NCI-H1694 (cell line): ENCODE measurements around the gene ZXDC.
A peak's percentile ranks its signal among the peaks of the same experiment; 100 is the strongest.

Experiments
- DNase-seq: peaks from one replicate; lab custom pipeline; 2025; lab: John Stamatoyannopoulos, UW

The ZXDC gene

DNA sequence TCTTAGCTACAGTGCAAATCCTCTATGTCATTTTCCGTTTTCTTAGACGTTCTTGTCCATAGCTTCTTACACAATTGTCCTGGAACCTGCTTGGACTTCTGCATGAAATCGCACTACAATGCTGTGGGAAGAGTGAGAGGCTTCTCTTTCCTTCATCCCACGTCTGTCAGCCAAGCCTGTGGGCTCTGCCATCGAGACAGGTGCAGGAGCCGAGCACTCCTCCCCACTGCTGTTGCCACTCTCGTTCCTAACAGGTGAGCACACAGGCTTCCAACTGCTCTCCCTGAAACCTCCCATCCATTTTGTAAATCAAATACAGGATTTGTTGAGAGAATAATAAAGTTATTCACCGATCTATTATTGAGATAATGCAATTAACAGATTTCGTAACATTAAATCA lies 23.5 kb downstream of the ZXDC start:
- no peak for DNase-seq

DNA sequence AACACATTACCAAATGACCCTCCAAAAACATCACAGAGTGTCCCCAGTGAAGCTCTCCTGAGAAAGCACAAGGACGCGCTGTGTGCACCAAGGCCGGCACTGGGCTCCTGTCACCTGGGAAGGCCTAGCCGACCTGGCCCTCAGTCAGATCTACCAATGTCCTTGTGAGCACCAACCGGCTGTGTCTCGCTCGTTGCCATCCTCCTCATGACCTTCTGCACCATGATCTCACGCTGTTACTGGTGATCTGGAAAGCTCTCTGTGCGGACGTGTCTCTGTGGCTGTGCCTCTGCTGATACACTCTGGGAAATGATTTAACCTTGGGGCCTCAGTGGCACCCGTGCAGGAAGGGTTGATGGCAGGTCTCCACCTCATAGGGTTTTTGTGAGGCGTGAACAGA lies 24.2 kb downstream of the ZXDC start:
- no peak for DNase-seq

DNA sequence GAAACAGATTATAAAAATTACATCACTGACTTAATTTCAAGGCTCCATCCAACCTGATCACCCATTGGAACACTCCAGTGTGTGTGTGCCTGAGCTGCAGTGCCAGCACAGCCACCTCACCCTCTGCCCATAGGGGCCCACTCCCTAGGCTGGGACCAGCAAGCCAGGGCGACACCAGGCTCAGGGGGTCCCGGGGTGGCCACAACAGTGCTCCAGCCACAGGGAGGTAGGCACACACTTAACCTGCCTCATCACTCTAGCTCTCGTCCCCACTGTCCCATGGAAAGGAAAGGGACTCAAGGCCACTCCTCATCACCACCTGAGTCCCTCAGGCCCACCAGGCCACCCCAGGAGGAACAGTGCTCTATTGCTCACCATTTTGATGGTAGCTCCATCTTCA lies 24.9 kb downstream of the ZXDC start:
- no peak for DNase-seq

DNA sequence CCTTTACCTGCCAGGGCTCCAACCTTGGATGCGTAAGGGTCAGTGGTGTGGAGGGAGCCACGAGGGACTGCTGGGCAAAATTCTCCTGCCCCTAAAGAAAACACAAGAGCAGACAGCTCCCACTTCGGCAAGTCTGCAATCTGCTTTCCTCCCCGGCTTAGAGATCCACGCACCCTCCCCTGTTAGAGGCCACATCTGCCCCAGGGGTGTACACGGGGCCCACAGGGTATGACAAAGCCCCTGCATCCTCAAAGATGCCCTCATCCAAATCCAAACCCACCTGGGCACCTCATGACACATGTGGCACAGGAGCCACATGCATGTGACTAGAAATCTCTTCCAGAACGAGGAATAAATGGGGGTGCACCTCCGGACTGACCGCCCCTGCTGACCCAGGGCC lies 25.5 kb downstream of the ZXDC start:
- no peak for DNase-seq

DNA sequence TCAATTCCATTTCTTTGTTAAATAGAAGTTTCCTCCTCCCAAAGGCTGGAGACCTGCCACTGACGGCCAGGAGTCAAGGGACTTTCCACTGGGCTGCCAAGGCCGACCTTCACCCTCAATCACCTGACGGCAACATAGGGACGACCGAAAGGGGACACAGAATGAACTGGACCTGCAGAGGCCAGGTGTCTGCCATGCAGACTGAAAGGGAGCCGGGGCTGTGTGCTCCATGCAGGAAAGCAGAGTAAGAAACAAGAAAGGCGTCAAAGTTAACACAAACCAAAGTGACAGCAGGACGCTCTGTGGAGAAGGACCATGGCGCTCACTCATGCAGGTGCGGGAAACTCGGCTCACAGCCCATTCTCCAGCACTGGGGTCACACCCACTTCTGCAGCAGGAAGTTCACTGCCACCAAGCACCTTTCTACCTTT lies 26.1 kb downstream of the ZXDC start:
- no peak for DNase-seq

DNA sequence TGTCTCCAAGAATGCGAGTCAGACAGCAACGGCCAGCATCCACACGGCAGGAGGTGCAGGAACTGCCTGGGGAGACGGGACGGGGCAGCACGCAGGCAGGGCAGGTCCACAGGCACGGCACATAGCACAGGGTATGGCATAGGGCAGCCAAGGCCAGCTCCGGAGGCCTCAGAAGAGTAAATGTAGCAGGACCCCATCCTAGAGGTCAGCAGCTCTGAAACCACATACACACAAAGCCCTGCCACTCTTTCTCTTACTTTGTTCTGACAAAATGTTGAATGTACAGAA lies 26.9 kb downstream of the ZXDC start:
- no peak for DNase-seq

DNA sequence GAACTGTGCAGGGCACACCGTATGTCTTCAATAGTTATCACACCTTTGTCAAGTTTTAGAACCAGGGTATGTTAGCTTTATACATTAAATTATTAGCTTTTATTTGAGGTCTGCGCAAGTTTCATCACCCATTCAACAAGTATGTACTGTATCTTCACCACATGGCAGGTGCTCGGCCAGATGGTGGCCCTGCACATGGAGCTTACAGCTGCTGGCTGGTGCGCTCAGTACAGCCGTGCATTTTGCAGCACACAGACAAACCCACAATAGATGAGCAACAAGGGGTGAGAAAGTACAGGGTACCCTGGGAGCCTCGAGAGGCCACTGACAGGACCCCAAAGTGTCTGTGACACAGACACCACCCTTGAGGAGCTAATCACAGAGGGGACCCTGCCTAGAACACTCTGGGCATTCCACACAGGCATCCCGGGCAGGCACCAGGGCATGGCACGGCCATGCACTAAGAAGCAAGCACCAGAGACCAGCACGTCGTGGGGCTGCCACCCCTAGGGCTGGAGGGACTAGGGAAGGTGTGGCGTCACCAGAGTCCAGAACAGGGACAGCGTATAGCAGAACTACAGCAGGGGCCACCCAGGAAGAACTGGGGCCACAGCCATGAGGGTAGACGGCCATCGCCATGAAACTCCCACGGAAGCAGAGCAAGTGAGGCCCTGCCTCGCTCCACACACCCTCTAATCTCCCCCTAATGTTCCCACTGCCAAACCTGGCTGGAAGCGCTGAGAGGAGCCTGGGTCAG lies 27.4 kb downstream of the ZXDC start:
- peak; percentile 78 for DNase-seq

DNA sequence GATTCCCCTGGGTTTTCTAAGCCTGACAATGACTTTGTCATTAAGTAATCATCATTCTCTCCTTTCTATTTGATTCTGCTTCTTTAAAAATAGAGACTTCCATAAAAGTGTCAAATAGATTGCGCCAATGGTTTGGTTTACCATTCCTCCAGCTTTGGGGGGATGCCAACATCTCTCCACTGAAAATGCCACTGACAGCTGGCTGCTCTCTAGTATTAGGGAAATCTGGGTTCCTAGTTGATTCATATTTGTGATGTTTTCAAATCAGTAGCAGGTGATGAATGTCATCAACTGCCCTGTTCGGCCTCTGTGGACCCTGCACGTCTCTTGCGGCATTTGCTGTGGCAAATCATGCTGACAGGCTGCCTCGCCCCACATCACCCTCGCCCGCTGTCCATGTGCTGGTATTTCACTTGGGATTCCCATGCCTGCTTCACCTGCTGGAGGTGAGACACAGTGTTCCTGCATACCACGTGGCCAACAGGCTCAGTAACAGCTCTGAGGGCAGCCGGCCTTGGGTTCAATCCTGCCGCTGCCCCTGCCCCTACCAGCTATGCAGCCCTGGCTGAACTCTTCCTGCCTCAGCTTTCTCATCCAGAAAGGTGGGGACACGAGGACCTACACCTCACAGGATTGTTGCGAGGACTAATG lies 28.1 kb downstream of the ZXDC start:
- peak; percentile 75 for DNase-seq

DNA sequence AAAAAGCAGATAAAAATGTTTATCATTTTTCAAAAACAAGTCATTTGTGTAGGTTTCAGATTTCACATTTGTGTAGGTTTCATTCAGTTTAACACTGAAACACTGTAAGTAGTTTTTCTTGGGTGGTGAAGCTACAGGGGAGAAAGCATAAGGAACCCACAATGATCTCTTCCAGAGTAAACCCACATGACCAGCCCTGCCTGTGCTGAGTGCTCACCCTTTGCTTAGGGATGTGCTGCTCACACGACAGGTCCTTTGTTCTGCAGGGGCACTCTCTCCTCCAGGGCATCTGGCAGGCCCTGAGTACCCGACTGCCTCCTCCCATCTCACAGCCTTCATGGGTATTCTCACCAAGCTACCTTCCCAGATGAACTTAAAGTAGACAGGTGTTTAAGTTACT lies 28.9 kb downstream of the ZXDC start:
- no peak for DNase-seq

DNA sequence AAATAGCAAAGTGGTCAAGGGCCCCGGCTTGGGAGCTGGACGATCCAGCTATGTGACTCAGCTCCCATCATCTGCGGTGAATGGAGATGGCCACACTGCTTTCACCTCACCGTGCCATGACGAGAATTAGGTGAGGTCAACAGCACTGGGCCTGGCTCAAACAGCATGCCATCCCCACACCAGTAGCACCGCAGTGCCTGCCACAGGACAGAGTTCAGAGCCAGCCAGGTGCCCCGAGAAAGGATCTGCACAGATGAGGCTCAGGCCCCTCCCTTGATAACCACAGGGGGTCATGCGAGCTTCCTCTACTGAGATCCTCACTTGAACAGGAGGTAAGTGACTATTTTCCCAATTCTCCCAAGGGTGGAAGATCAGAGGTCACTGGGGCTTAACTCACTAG lies 29.4 kb downstream of the ZXDC start:
- DNase-seq, result no peak

DNA sequence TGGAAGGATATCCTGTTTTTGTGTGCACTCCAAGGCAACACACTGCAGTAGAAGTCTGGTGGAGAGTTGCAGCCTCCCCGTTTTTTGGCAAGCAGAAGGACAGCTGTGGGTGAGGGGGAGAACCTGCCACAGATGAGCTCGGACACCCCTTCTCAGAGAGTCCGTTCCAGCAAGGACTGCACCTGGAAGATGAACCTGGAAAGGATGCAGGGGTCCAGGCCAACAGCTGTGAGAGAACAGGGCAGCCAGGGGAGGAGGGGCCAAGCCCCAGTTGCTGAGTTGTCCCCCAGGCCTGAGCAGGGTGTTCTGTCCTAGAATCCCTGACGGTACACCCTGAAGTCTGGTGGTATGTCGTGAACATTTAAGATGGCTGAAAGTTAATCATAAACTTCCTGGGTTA lies 30.2 kb downstream of the ZXDC start:
- DNase-seq, result no peak

DNA sequence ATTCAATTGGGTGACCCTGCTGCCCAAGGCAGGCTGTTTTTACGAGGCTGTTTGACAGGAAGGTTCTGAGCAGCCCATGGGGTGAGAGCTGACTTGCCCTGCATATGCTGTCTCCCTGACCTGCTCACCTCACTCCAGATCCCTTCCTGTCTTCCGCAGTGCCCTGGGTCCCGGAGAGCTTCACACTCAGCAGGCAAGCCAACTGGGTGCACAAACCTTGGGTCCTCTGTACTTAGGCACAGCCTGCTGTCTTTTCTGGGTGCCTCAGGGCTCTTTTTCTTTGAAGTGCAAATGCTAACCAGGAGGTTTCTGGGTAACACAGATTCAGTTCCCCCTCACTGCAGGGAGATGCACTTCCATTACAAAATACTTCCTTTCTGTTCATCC lies 32.8 kb downstream of the ZXDC start:
- no peak for DNase-seq

DNA sequence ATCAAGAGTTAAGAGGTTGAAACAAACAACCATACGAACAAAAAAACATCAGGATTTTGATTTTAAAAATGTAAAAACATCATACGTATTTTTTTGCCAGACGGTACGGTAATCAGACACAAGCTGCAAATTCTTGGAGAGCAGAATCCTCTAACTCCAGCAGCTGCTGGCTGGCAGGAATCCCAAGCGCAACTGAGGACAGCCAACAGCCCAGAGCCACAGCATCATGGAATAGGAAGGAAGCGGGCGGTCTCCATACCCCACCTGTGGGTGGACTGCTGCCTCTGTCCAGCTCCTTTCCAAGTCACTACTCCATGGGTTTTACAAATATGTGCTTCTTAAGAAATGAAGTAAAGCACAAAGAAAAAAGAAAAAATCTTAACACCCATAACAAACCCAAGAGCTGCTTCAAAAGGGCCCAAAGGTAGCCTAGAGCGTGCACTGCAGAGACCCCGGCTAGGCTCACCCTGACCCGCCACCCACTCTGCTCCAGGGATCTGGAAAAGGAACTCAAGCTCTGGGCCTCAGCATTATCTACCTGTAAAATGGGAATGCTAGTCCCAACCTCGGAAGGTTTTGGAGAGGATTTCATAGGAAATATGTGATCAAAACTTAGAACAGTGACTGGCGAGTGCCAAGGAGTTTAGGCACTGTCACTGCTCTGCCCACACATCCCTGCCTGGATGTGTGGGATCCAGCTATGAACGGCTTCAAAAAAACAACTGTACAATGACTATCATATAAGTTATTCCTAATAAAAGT lies 33.4 kb downstream of the ZXDC start:
- DNase-seq, result peak; percentile 59

DNA sequence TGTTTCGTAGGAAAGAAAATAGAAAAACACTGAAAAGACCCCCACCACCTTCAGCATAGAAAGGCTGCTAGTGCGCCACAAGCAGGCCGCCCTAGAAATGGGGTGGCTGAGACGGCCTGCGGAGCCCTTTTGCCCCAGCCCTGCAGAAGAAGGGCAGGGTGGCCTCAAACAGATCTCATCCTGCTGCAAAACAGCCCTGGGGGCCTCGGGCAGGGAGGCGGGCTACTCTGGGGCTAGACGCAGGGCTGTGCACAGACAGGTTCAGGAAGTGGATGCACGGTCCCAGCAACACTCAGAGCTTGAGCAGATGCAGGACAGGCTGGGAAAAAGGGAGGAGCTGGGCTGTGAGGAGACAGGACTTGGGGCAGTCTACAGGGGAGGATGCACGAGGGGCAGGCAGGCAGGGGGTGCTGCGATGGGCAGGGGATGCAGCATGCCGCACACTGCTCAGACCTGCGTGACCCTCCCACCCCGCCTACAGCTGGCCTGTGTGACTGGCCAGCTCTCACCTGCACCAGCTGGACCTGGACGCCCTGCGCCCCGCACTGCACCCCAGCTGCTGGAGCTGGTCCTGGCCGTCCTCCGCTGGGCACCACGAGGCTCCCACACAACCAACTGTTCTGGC lies 34.3 kb downstream of the ZXDC start:
- DNase-seq, result no peak

DNA sequence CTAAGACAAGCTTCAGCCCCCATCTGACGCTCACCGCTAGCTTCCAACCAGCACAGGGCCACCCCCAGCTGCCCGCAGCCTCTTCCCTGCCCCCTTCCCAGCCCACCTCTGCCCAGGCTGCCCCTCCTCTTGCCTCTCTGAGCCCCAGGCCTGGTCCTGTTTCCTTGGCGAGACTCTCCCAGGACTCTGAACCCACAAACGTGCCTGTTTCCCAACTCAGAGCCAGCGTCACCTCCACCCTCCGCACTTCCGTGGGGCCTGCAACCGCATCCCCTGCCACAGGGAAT lies 35.0 kb downstream of the ZXDC start:
- DNase-seq, result no peak

DNA sequence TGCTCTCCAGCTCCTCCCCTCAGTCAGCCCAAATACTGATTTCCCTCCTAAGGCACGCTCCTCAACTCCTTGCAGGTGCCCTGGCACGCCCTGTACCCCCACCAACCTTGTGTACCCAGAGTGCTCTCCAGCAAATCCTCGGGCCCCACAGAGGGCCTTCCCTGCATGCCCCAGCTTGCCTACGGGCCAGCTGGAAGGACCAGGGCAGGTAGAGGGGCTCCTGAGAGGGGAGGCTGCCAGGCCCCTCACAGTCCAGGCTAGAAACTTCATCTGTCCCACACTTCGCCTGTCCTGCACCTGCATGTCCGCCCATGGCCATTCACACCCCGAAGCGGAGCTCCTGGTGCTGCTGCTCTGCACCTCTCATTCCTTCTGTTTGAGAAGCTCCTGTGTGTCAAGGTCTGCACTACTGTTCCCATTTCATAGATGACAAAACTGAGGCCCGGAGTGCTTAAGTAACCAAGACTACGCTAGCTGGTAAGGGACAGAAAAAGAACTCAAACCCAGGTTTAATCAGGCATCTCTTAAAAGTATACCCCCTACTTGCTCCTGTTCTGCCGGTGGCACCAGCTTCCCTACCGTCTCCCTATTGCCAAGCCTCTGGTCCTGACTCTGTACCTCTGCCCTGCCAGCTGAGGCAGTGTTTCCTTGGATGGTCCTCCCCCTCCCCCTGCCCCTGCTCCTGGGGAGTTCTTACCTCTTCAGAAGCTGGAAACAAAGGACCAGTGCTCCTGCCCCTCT lies 35.6 kb downstream of the ZXDC start:
- no peak for DNase-seq

DNA sequence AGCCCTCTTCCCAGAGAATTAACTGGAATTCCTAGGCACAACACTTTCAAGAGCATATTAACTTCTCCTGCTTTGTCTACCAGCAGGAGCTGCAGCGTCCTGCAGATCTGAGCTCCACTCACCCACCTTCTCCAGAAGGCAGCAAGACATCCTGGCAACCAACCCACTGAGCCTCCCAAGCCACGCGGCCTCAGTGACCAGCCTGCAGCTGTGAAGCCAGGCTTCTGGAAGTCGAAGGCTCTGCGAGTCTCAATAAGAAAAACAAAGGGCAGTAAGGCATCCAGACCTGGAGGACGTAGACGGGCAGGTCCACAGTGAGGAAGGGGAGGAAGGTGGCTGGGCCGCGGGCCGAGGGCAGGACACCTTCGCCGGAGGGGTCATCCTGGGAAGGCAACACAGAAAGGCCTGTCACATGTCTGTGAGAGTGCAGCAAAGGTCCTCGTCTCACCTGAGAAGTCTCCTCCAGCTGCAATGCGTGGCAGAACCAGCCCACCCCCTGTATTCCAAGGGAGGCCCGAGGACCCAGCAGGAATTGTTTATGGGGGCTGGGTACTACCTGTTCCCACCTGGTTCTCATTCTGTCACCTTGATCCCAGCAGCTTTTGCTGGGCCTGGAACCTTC lies 36.2 kb downstream of the ZXDC start:
- DNase-seq, result no peak

DNA sequence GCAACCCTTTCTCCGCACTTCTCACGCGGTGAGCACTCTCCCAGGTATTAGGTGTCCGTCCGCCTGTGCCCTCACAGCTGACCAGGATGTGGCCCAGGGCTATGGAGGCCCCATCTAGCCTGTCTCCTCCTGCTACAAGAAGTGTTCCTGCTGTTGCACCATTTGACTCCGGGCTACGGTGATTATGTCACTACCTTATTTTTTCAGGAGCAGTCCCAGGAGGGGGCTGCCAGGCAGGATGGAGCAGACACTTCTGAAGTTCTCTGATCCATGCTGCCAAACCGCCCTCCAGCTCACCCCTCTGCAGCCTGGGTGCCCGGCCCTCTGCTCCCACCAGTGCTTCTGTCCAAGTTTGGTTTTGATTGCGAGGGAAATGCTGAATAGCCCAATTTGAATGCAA lies 36.9 kb downstream of the ZXDC start:
- no peak for DNase-seq

DNA sequence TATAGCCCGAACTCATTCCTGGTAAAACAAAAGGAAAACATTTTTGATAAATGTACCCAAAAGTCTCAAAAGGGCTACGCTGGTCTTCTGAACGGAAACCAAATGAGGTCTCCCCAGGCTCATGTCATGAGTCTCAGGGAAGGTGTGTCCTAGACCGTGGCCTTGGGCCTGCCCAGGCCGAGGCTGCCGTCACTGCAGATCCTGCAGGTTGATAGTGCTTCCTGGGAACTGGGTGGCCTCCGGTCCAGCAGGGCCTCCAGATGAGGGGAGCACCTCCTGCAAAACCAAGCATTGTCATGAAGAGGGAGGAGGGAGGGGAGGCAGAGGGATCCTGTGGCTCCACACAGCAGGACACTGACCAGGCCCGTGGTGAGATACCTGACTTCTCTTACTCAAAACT lies 37.5 kb downstream of the ZXDC start:
- no peak for DNase-seq

DNA sequence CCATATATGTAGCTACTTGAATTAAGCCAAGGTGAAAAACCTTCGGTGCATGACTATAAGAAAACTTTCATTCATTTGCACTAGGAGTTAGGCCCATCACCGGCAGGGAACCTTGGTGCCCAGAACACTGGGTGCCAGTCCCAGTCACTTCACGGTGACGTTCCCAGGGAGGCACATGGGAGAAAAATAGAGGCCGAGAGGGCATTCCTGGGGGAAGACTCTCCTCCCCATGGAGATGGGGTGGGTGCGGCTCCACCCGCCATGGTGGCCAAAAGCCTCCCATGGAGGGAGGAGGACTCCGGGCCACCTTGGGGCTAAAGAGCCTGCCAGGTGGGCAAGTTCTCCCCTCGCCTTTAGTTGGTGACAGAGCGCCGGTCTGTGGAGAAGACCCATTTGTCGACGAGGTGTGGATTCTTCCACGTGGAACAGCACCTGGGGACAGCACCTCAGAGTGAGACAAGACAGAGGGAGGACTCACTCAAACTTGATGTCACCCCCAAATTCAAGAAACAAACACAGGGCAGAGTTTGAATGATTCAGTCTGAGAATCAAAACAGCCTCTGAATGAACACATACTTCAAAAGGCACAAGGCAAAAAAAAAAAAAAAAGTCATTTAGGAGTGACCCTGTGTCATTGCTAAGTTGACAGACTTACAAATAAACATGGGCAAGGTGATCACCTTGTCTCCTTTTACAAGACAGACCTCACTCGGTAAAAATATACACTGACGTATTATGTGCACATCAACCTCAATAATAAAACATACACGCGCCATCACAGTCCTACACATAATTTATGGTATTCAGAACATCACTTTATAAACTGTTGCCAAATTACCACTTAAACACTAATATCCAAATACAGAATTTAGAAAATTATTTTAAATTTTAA lies 38.6 kb downstream of the ZXDC start:
- DNase-seq, result no peak
